Transverse colon (tissue), 4 donors: Measurements from ENCODE around the gene PIF1. TPM values are rescaled to one million over a fixed set of nuclear protein-coding genes. Genes with fewer than 3 reads are reported as not detected.
A peak's percentile ranks its signal among the peaks of the same experiment; 100 is the strongest.

Experiments used
- DNase-seq: peaks from one replicate; pipeline ENCODE4 v3.0.0-alpha.2; 2019
- H3K27ac ChIP-seq, 4 donors: fragments of 200-600 bp; sonication (generic); 2 replicates each; pipeline ENCODE4 v1.5.1; 2016 to 2018; ENCODE audit warnings: inconsistent platforms in 4 of 4
- H3K27me3 ChIP-seq: fragments of 200-600 bp; sonication (generic); 2 replicates; pipeline ENCODE4 v1.5.1; 2017; ENCODE audit warnings: inconsistent platforms
- H3K36me3 ChIP-seq, 4 donors: fragments of 200-600 bp; sonication (generic); 2 replicates each; pipeline ENCODE4 v1.5.1; 2017 to 2019; ENCODE audit warnings: inconsistent platforms in 4 of 4
- H3K4me1 ChIP-seq, 4 donors: fragments of 200-600 bp; sonication (generic); 2 replicates each; pipeline ENCODE4 v1.5.1; 2017 to 2020; ENCODE audit warnings: inconsistent platforms in 4 of 4
- H3K4me3 ChIP-seq, 4 donors: fragments of 200-600 bp; sonication (generic); 1 replicate in 1 of 4; 2 replicates in 3 of 4; pipeline versions ENCODE4 v1.5.1 to v1.6.1; 2017 to 2019; ENCODE audit warnings: inconsistent platforms in 4 of 4
- H3K9me3 ChIP-seq, 2 donors: fragments of 200-600 bp; sonication (generic); 2 replicates each; pipeline ENCODE4 v1.5.1; 2017 to 2019; ENCODE audit warnings: inconsistent platforms in 2 of 2
- EP300 ChIP-seq: sonication (generic); formaldehyde crosslinking; IDR thresholded peaks from one replicate; pipeline ENCODE4 v1.6.1; 2017; ENCODE audit warnings: antibody characterized with exemption, low read depth
- POLR2A ChIP-seq: fragments of 450-650 bp; IDR thresholded peaks from one replicate; pipeline ENCODE4 v1.6.1; 2016; ENCODE audit warnings: antibody characterized with exemption, mild to moderate bottlenecking, moderate library complexity
- POLR2AphosphoS5 ChIP-seq, 3 donors: sonication (generic); formaldehyde crosslinking; IDR thresholded peaks; one replicate each; pipeline ENCODE4 v1.6.1; 2016; ENCODE audit warnings: antibody characterized with exemption in 3 of 3
- WGBS, 2 donors: methylation state at CpG; one replicate each; pipeline ENCODE4 v1.1.5; 2018; ENCODE audit warnings: low coverage in 1 of 2; 5-methylcytosine and 5-hydroxymethylcytosine counted together
- in situ Hi-C, 4 donors: fragments of 200-750 bp; cut with MboI; loops; one replicate each; pipeline versions ENCODE4 v1.15.0 to v1.15.1; 2017; ENCODE audit warnings: low sequenced_read_pairs in 3 of 4, low pct_ligation_motif_present in 1 of 4, low pct_unique_long_range_greater_than_20kb in 1 of 4
- intact Hi-C: fragments of 100-400 bp; cut with DNase I; formaldehyde crosslinking; loops from one replicate; pipeline ENCODE4 v1.15.1; 2023; ENCODE audit warnings: low total_unique reads
- total RNA-seq, 4 donors: library from RNA; depleted of rRNA; stranded (reverse); fragments of >200 nt; gene quantifications; one replicate each; pipeline ENCODE4 v1.1.0, GENCODE V29; 2016
- TF ChIP-seq, protein P1 (sequence below), 5 experiments: fragments of 200-600 bp in 3 of 5; fragments of 450-650 bp in 2 of 5; sonication (generic) in 3 of 5; IDR thresholded peaks; 1 replicate in 2 of 5; 2 replicates in 3 of 5; pipeline ENCODE4 v1.5.1; 2016 to 2017; ENCODE audit warnings: antibody characterized with exemption in 5 of 5, inconsistent platforms in 3 of 5, mild to moderate bottlenecking in 2 of 5, moderate library complexity in 1 of 5

The PIF1 gene
- total RNA-seq, 4 donors from 2014 or later, result 1.1 to 49.8 (median 2.3) TPM

DNA sequence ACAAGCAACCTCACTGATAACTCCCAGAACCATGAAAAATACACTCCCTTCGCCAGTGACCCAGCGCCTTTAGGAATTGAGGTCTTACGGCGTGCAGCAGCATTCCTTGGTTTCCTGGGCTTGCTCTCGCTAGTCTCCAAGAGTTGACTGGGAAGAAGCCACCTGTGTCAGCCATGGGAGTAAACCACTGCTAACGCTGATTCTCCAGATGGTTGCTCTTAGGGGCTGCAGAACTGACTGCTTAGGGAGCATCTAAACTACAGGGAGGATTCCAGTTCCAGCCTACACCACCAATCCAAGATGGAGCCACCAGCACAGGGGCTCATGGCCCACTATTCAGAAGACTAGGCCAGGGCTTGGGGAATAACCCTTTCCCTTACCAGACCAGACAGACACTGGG, 52.5 kb downstream of the PIF1 start:
- H3K27me3 ChIP-seq, result peaks cover 37% of the 10 kb centered on the region
- DNase-seq, result no peak
- intact Hi-C loops (no loop called here), in situ Hi-C loops (no loop called here)
- no peak overlapping the region for H3K4me3 ChIP-seq
- H3K4me1 ChIP-seq, result peaks cover 0 to 8% (median 1%) of the 10 kb centered on the region in 4 donors
- no peaks in the 10 kb centered on the region for H3K9me3 ChIP-seq
- TF ChIP-seq POLR2AphosphoS5 (IDR thresholded peaks at IDR 0.05) (no peak), POLR2A (no peak), EP300 (no peak)
- TF ChIP-seq, protein P1, sequence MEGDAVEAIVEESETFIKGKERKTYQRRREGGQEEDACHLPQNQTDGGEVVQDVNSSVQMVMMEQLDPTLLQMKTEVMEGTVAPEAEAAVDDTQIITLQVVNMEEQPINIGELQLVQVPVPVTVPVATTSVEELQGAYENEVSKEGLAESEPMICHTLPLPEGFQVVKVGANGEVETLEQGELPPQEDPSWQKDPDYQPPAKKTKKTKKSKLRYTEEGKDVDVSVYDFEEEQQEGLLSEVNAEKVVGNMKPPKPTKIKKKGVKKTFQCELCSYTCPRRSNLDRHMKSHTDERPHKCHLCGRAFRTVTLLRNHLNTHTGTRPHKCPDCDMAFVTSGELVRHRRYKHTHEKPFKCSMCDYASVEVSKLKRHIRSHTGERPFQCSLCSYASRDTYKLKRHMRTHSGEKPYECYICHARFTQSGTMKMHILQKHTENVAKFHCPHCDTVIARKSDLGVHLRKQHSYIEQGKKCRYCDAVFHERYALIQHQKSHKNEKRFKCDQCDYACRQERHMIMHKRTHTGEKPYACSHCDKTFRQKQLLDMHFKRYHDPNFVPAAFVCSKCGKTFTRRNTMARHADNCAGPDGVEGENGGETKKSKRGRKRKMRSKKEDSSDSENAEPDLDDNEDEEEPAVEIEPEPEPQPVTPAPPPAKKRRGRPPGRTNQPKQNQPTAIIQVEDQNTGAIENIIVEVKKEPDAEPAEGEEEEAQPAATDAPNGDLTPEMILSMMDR (IDR thresholded peaks at IDR 0.05), result no peak
- peak overlapping the region; percentile 86 to 93 (median 90) for H3K27ac ChIP-seq
- H3K36me3 ChIP-seq, result no peaks in the 10 kb centered on the region
- WGBS, 2 donors, result 90 to 92% methylated on average over 2 to 6 of the region's 6 CpGs

DNA sequence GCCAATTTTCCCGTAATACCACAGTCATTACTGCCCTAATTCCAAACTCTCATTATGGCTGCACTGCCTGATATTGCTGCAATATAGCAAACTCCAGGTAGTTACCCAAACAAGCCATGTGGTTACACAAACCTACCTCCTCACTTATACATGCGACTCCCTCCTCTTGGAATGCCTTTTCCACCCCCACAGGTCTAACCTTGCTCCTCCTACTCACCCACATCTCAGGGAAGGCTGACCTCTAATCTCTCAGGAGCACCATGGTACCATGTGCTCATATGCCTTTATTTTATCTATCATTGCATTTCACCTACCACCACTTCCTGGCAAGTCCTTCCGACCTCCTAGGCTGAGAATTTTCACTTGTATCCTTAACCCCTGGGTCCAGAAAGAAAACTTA, 53.0 kb downstream of the PIF1 start:
- 48 to 54% methylated on average over 2 to 3 of the region's 3 CpGs for WGBS, 2 donors
- peak overlapping the region in 3 of 4 donors; percentile 87 to 93 (median 93) for H3K27ac ChIP-seq
- in situ Hi-C loops, result no loop called here

DNA sequence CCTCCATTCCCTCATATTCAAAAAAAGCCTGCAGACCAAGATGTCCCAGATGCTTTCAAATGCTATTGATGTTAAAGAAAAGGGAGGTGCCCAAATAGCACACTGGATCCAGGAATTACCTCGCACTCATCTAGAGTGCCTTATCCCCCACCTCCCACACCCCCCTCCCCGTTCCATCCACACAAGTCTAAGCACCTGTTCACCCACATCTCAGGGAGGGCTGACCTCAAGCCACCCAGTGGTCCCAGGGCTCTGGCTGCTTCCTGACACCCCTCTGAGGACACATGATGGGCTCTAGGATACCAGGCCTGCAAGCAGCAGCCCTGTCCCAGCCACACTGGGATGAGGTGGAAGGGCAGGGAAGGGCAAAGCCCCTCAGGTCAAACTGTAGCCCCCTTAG, 54.8 kb downstream of the PIF1 start:
- WGBS, 2 donors, result 50 to 100% methylated on average over 1 to 2 of the region's 2 CpGs
- Histone ChIP-seq H3K9me3 (no peaks in the 10 kb centered on the region), H3K36me3 (no peaks in the 10 kb centered on the region), H3K4me1 (no peaks in the 10 kb centered on the region), H3K4me3 (no peak overlapping the region), H3K27ac (peak overlapping the region in 1 of 4 donors; percentile 1), H3K27me3 (peaks cover 25% of the 10 kb centered on the region)
- TF ChIP-seq, protein P1 (IDR thresholded peaks at IDR 0.05), result no peak
- TF ChIP-seq EP300 (no peak), POLR2A (no peak), POLR2AphosphoS5 (IDR thresholded peaks at IDR 0.05) (no peak)
- intact Hi-C loops, result no loop called here
- no peak for DNase-seq
- in situ Hi-C loops, result no loop called here

More for the DNA sequence above, 53.0 kb downstream of the PIF1 start:
- no peak for DNase-seq
- TF ChIP-seq POLR2A (no peak), EP300 (no peak), POLR2AphosphoS5 (IDR thresholded peaks at IDR 0.05) (no peak)
- TF ChIP-seq, protein P1 (IDR thresholded peaks at IDR 0.05), result no peak
- Histone ChIP-seq H3K27me3 (peaks cover 37% of the 10 kb centered on the region), H3K9me3 (no peaks in the 10 kb centered on the region), H3K36me3 (no peaks in the 10 kb centered on the region), H3K4me3 (no peak overlapping the region), H3K4me1 (peaks cover 0 to 8% (median 1%) of the 10 kb centered on the region in 4 donors)
- intact Hi-C loops, result no loop called here

DNA sequence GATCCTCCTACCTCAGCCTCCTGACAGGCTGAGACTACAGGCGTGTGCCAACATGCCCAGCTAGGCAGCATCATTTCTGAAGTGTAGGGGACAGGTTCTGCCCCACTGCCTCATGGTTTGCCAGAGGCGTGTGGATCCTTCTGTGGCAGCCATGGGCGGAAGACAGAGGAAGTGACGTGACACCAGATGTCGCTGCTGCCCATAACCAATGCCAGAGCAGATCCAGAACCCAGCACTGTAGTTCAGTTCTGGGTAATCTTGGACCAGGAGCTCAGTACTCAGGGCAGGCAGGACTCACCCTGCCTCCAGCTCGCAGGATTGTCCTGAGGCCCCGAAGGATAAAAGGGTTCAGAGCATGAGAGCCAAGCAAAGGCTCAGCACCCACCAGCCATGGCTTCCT, 58.2 kb downstream of the PIF1 start:
- TF ChIP-seq EP300, result no peak
- TF ChIP-seq, protein P1 (IDR thresholded peaks at IDR 0.05), result no peak

More for the DNA sequence above, 58.2 kb downstream of the PIF1 start:
- in situ Hi-C loops (no loop called here), intact Hi-C loops (no loop called here)
- Histone ChIP-seq H3K36me3 (no peaks in the 10 kb centered on the region), H3K9me3 (no peaks in the 10 kb centered on the region), H3K27me3 (no peaks in the 10 kb centered on the region), H3K27ac (peak overlapping the region in 3 of 4 donors; percentile 13 to 28 (median 24)), H3K4me1 (no peaks in the 10 kb centered on the region), H3K4me3 (no peak overlapping the region)
- WGBS, 2 donors, result 81% methylated on average over 6 of the region's 7 CpGs; no CpG with 5 or more reads in 1 of the 2 donors
- DNase-seq, result no peak
